GM12878 (cell line): Measurements from ENCODE around the gene SSBP3.

Experiments used
- CEBPB ChIP-seq, 2 experiments: fragments of 150-350 bp in 1 of 2; IDR thresholded peaks; 2 replicates each; pipeline ENCODE4 v1.6.1; 2012 to 2014; ENCODE audit warnings: low read depth in 2 of 2, low read length in 2 of 2, borderline replicate concordance in 1 of 2, inconsistent platforms in 1 of 2
- CTCF ChIP-seq, 3 experiments: IDR thresholded peaks in 2 of 3; conservative IDR thresholded peaks in 1 of 3; 2 replicates each; pipeline ENCODE4 v1.5.1; 2011; ENCODE audit warnings: low read depth in 3 of 3, low read length in 3 of 3, mild to moderate bottlenecking in 3 of 3, control low read depth in 2 of 3, moderate library complexity in 2 of 3, inconsistent platforms in 1 of 3, mixed read lengths in 1 of 3; ENCODE audit not compliant: control insufficient read depth in 2 of 3, insufficient read depth in 1 of 3; ENCODE audit errors: extremely low read depth in 1 of 3
- EZH2 ChIP-seq: IDR thresholded peaks from 2 replicates; pipeline ENCODE4 v1.6.1; 2012; ENCODE audit warnings: low read depth, mild to moderate bottlenecking, control low read depth, inconsistent platforms, low read length, borderline replicate concordance; ENCODE audit not compliant: control insufficient read depth
- NFYB ChIP-seq: IDR thresholded peaks from 2 replicates; pipeline ENCODE4 v1.6.1; 2011; ENCODE audit warnings: low read depth, mild to moderate bottlenecking, low read length, improper control_type of control experiment, moderate library complexity; ENCODE audit not compliant: insufficient read depth
- NR2C2 ChIP-seq: IDR thresholded peaks from 2 replicates; pipeline ENCODE4 v1.6.1; 2011; ENCODE audit warnings: borderline replicate concordance, low read depth; ENCODE audit not compliant: control insufficient read depth, insufficient read length
- POLR2AphosphoS5 ChIP-seq: IDR thresholded peaks from 2 replicates; pipeline ENCODE4 v1.6.1; 2011; ENCODE audit warnings: mild to moderate bottlenecking, low read length, inconsistent platforms
- RELA ChIP-seq: fragments of 450-650 bp; IDR thresholded peaks from 2 replicates; pipeline ENCODE4 v1.8.0; 2014; ENCODE audit warnings: borderline replicate concordance; ENCODE audit not compliant: partially characterized antibody
- SREBF2 ChIP-seq: IDR thresholded peaks from 2 replicates; pipeline ENCODE4 v1.6.1; 2012; ENCODE audit warnings: mild to moderate bottlenecking, low read length
- USF2 ChIP-seq: IDR thresholded peaks from 2 replicates; pipeline ENCODE4 v1.6.1; 2011; ENCODE audit warnings: low read depth, low read length, improper control_type of control experiment, borderline replicate concordance
- YY1 ChIP-seq: IDR thresholded peaks from 2 replicates; pipeline ENCODE4 v1.6.1; 2011; ENCODE audit warnings: low read depth, mild to moderate bottlenecking, low read length

GRCh38 chr1:54405898-54406293, 298 bp downstream of the SSBP3 start:
- TF ChIP-seq USF2: no peak
- no peak for TF ChIP-seq CTCF (IDR thresholded peaks at IDR 0.05 in 2 of 3, conservative IDR thresholded peaks at IDR 0.05 in 1 of 3; ENCODE audit: control insufficient read depth in 2 of 3, extremely low read depth in 1 of 3, insufficient read depth in 1 of 3, low read depth in 3 of 3, low read length in 3 of 3)
- no peak for TF ChIP-seq NR2C2
- no peak for TF ChIP-seq SREBF2
- no peak for TF ChIP-seq NFYB
- no peak for TF ChIP-seq POLR2AphosphoS5
- TF ChIP-seq CEBPB (IDR thresholded peaks at IDR 0.05; ENCODE audit: borderline replicate concordance in 1 of 2, low read depth in 2 of 2, low read length in 2 of 2): no peak
- TF ChIP-seq RELA: no peak
- no peak for TF ChIP-seq YY1
- TF ChIP-seq EZH2: no peak
